GM18858 (cell line): ENCODE results near the gene CREB5.
"Not testable (repeated sequence)": the region's sequence is repeated elsewhere in the genome, so short reads cannot be mapped to it uniquely, and the experiment has no call there.

ENCODE experiments used
- ATAC-seq: cut with Tn5 transposase; IDR thresholded peaks from one replicate; pipeline ENCODE4 v1.9.1; 2021; ENCODE audit not compliant: unreplicated experiment

The CREB5 gene

DNA sequence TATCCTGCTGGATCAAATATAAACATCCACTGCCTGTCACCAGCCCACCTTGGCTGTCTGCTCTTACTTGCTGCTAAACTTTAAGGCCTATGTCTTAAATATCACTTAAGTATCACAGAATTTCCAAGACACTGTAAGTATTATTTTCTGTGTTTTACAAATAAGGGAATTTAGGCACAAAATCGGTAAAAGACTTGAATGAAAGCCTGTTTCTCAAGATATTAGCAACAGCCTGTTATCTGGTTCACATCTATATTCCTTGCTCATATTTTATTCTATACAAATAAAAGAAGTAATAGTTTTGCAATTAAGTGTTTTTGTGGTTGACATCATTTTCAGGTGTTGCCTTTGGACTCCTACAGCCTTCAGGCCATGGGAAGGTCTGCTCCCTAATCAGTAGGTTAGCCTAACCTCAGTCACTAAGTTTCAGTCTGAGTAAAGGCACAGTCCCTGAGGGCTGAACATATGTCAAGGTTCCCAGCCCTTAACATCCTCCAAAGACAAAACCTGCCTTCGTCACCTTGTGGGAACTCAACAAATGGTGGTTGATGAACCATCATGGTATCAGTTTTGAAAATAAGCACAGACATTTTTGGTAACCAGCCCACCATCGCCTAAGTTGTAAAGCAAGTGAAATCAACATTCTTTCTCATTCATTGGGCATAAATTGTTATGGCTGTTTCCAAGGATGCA lies 127.1 kb downstream of the CREB5 start:
- peak; percentile 96 for ATAC-seq

DNA sequence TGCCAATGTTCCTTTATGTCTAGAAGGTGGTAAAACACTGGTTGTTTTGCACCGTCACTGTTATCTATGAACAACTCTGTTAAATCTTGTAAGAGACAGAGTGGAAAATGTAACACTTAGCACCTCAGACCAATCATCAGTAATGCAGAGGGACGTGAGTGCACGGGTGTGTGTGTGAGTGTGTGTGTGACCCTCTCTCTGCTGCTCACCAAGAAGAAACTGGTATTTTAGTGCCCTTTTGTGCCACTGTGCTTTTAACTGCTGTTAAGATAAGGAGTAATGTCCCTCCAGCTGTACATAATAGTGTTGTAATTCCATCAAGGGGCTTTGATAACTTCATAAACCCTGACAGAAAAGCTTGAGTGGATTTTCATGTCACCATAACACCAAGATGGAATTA lies 130.1 kb downstream of the CREB5 start:
- ATAC-seq, result no peak

DNA sequence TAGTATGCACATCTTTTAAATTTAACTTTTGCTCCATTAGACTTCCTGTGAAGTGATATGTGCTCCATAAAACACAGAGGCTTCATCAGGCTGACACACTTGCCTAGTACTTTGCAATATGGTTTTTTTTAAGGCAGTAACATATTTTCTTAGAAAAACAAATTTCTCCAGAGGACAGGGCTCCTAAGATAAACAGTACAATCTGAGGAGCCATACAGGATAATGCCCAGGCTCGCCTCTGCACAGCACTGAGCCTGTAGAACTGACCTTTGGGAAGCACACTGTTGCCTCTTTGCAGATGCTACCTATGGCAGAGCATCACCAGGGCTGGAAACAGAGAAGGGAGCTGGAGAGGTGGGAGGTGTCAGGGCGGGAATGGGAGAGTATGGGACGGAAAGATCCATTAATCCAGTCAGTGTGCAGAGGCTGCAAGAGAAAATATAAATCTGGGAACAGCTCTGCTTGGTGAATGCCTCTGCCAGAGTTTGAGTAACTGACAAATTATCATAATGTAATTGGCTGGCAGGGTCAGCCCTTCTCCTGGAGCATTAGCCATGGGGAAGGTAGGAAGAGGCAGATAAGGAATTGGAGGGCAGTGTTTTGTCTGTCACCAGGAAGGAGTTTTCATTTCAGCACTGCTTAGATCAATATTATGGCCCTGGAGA lies 132.3 kb downstream of the CREB5 start:
- ATAC-seq, result no peak

DNA sequence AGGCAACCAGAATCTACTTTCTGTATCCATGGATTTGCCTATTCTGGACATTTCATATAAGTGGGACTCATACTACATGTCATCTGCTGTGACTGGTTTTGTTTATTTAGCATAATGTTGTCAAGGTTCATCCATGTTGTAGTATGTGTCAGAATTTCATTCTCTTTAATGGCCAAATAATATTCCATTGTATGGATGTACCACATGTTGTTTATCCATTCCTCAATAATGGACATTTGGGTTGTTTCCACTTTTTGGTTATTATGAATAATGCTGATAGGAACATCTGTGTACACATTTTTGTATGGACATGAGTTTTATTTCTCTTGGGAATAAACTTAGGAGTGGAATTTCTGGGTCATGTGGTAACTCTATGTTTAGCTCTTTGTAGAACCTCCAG lies 133.7 kb downstream of the CREB5 start:
- no peak for ATAC-seq

DNA sequence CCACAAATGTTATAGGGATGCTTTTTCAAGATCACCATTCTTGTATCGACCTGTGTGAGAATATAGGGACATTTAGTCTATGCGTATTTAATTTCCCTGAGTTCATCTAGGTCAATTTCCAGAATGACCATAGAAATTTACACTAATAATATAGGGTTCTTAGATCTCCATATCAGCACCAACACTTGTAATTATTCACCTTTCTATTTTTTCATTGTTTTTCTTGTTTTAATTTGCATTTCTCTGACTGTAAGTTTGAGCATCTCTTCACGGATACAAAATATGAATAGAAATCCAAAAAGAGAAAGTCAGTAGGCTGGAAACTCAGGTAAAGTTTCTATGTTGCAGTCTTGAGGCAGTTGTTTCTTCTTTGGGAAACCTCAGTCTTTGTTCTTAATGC lies 134.8 kb downstream of the CREB5 start:
- ATAC-seq, result no peak

DNA sequence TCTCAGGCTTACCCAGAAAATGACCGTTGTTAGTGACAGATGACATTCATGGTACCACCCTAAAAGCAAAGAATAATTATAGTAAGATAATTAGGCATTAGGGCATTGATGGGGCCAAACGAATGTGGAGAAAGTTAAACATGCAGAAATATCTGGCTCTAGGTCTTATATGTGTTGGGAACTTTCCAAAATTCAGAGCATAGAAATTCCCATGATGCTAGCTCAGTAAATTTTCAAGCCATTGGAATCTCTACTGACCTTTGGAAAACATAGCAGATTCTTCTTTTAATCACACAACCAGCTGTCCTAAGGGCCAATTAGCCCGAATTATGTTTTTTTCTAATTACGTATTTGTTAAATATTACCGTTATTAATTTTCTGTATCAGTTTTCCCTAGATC lies 136.1 kb downstream of the CREB5 start:
- no peak for ATAC-seq

DNA sequence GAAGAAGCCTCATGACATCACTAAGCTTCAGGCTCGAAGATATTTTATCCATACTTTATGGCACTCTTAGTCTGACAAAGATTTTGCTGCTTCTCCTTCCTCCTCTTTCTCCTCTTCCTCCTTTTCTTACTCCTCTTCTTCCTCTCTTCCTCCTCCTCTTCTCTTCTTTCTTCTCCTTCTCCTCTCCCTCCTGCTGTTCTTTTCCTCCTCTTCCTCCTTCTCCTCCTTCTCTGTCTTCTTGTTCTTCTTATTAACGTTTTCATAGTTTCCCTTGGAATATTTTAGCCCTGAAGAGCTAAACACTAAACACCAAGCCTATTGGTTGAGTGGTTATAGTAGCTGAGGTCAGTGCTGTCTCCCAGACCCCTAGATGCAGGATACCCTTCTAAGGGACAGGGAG lies 137.7 kb downstream of the CREB5 start:
- ATAC-seq, result no peak

DNA sequence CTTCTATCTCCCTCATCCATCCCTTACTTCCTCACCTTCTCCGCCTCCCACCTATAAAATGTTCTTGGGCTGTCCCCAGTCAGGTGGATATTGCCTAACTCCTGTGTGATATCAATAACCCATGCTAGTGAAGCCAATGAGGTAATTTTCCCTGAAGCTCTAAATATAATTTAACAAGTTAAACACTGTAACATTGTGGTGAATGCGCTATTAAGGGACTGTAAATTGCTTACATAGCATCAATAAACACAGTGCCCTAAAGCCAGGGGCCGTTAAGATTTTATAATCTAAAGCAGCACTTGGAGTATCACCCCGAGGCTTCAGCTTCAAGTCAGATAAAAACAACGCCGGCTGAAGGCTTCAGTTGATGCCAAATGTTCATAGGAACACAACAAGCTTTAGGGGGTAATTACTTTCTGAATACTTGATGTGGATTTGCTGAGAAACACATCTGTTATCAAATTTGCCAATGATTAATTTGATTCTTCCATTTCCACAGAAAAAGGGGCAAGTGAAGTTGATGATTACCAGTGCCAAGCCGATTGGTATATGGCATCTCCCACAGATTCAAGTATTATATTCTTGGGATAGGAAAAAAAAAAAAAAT lies 138.4 kb downstream of the CREB5 start:
- ATAC-seq, result no peak

DNA sequence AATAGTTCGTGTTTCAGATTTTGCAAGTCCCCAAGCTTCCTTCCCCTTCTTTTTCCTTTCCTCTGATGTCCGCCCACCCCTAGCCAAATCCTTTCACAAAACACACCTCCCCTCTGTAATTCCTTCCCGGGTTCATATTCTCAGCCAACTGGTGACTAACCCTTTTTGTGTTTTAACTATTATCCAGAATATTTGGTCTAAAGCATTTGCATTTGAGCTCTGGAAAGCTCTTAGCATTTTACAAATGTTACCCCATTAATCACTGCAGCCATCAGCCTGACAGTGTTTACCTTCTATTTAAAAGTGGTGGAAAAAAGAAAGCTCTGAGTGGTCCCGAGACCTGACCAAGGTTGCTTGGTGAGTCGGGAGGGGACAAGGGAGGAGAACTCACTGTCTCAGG lies 139.0 kb downstream of the CREB5 start:
- no peak for ATAC-seq

DNA sequence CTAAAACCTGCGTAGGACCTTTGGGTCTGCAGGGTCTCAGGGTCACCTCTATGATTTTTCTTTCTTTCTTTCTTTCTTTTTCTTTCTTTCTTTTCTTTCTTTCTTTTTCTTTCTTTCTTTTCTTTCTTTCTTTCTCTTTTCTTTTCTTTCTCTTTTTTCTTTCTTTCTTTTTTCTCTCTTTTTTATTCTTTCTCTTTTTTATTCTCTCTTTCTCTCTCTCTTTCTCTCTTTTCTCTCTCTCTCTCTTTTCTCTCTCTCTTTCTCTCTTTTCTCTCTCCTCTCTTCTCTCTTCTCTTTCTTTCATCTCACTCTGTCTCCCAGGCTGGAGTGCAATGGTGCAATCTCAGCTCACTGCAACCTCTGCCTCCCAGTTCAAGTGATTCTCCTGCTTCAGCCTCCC lies 139.4 kb downstream of the CREB5 start:
- not testable (repeated sequence) for ATAC-seq

DNA sequence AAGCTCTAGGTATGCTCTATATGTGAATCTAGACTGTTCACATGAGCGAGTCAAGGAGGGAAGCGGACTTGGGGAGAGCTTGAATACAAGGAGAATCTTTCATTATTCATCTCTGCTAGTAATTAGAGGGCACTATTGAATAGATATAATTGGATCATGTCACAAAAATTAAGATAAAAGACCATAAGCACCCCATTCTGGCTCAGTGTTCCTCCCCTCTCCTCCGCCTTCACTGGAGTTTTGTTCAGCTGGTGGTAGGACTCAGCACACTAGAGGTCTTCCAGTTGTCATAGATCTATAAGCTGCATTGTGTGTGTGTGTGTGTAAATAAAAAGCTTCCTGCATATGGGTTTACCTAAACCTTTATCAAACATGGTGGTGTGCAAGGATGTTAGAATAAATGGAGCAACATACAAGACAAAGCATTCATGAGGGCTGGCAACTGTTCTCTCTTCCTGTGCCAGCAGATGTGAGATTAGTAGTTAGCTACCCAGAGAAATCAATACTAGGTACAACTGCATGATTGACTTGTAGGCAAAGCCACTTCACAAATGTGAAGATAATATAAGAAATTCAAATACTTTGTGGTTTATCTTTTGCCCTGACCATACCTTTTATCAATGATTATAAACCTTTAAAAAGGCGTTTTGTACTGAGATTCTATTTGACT lies 142.6 kb downstream of the CREB5 start:
- ATAC-seq, result no peak

DNA sequence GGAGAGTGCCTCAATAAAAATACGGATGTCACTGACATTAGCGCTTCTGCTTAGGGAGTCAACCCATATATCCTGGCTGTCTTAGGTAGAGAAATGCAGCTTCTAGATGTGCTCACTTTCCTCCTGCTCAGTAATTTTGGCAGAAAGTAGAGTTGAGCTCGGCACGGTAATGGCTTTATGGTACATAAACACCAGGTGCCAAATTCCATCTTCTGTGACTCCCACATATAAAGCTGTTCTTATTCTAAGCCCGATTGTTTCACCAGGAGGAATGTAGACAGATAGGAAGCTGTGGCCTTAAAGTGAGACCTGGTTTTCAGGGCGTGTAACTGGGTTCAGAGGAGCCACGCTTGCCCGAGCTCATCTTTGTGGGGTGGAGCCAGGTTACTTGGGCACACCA lies 143.7 kb downstream of the CREB5 start:
- no peak for ATAC-seq

DNA sequence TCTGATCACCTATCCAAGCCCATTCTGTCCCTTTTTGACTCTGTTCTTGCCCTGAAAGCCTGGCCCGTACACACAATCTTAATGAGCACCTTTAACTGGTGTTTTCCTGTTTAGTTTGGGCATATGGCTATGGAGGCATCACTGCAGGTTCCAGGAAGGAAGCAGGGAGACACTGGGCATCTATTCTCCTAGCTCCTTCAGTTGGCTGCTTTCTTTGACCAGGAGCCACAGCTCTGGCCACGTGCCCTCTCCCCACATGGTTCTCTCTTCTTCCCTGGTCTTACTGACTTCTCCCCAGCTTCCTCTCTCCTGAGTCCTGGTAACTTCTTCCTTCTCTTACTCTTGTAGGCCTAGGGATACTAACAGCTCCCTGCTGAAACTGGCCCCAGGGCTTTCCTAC lies 144.4 kb downstream of the CREB5 start:
- ATAC-seq, result no peak

DNA sequence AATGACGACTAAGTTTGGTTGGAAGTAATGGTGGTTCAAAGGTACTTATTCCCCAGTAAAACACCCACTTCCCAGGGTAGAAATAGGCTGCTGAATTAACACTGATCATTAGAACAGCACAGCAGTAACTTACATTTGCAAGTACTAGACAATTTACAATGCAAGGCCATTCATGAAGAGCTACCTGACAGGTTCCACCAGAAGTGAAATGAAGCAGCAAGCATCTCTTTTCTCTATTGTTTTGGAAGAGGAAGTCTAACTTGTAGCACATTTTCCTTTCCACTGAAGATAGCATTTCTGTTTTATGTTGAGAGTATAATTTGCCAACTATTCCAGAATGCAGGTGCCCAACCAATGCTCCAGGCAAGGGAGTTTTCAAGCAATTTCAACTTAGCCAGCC lies 145.9 kb downstream of the CREB5 start:
- ATAC-seq, result no peak

DNA sequence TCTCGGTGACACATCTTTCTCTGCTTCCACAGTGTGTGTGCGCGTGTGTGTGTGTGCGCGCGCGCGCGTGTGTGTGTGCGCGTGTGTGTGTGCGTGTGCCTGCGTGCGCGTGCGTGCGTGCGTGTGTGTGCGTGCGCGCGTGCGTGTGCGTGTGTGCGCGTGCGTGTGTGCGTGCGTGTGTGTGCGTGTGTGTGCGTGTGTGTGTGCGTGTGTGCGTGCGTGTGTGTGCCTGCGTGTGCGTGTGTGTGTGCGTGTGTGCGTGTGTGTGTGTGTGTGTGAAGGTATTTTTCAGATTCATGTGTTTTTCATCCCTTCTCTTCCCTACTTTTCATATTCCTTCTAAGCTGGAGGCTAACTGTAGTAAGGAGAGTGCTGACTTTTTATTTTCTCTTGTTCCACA lies 148.4 kb downstream of the CREB5 start:
- ATAC-seq, result no peak

DNA sequence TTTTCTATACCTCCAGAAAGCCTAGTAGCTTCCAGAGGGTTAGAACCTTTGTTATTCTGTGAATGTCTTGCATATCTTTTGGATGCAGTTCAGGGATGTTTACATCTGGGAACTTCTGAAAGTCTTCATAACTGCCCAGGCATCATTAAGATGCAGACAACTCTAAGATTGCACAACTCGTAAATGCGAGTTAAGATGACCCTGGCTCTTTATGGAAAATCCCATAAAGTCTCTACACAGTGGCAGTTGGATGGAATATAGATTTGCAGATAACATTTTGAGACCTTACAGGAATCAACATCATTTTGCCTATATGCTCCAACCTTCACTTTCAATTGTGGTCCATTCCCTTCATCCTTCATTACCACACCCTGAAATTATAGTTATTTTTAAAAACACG lies 151.7 kb downstream of the CREB5 start:
- ATAC-seq, result no peak

DNA sequence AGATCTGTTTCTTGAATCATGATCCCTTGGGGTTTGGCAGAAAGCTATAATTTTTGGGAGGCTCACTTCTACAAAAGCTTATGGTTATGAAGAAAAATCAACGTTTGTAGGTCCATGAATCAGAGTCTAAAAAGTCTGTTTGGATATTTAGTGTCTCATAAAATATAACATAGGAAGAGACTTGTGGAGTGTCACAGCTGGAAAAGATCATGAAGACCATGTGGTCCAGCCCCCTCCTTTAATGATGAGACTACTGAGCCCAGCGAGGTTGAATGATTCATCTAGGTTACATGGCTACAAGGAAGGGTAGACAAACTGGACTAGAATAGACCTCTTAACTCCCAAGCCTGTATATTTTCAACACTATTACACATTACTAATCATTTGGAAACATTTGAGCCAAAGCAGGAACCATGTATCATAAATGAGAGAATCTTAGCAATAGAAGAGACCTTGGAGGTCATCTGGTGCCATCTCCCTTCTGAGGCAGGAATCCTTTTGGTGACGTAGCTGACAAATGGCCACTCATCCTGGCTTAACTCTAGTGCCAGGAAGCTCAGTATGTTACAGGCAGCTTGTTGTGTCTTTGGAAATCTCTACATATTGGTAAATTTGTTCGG lies 152.5 kb downstream of the CREB5 start:
- ATAC-seq, result no peak

DNA sequence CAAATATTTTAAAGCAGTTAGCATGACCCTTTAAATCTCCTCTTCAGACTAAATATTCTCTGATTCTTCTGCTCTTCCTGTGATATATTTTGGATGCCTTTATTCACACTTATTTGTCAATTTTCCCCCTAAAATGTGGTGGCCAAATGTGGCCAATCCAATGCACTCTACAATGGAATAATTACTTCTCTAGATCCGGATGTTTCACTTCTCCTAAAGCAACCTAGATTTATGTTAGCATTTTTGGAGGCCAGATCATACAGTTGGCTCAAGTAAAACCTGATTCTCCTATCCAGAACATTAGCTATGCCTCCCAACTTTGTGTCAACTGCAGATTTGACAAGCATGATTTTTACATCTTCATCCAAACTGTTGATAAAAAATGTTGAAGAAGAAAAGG lies 153.7 kb downstream of the CREB5 start:
- no peak for ATAC-seq

DNA sequence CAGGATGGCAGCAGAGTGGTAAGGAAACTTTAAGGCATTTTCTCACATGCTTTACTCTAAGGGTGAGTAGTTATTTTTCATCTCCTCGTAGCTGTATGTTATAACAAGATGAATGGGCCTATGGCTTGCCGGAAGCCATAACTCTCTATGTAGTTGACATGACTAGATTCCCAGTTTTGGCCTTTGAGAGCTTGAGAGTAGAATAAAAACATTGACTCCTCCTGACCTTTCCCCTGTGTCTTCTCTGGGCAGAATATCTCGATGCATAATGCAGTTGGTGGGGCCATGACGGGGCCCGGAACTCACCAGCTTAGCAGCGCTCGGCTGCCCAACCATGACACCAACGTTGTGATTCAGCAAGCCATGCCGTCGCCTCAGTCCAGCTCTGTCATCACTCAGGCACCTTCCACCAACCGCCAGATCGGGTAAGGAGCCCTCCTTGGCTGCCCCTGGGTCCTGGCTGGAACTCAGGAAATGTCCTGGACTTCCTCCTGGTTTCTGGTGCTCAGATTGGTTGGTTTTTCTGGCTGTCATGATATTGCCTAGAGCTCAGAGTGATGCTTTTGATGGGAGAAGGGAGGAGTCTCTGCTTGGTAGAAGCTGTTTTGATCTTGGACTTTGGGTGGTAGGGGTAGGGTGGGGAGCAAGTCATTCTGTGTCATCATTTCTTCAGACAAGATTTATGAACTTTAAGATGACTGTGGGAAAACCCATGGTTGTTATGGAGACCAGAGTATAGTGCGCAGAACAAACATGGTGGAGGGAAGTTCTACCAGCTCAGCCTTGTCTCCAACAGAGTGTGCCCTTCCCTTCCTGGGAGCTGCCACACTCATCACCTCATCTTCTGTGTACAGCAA lies 158.0 kb downstream of the CREB5 start:
- peak; percentile 79 for ATAC-seq

DNA sequence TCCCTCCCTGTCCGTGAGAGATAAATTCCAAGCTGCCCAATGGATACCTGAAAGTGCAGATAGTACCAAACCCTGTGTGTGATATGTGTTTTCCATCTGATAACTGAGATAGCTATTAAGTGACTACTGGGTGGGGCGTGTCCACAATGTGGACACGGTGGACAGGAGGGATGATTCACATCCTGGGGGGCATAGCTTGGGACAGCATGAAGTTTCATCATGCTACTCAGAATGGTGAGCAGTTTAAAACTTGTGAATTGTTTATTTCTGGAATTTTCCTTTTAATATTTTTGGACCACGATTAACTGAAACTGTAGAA lies 158.6 kb downstream of the CREB5 start:
- no peak for ATAC-seq

DNA sequence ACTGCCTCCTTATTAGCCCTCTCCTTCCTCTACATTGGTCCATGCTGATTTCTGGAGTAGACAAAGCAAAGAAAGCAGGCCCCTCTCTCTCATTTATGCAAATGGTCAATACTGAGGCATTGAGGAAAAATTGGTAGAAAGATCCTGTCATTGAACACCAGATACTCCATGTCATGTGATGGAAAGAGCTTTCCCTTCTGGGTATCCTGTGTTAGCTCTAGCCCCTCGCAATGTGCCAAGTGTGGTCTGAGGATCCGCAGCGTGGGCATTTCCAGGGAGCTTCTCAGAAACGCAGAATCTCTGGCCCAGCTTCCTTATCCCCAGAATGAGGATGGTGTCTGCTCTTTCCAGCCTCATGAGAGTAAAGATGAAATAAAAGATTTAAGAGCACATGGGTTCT lies 159.1 kb downstream of the CREB5 start:
- ATAC-seq, result no peak
